HepG2 (cell line): ENCODE results near the gene SELPLG.

Experiments
- KDM4B ChIP-seq: sonication (generic); formaldehyde crosslinking; IDR thresholded peaks from 2 replicates; pipeline ENCODE4 v1.4.0; 2020; ENCODE audit warnings: missing genetic modification reagents
- TGIF2 ChIP-seq: IDR thresholded peaks from 2 replicates; pipeline ENCODE4 v1.6.1; 2016; ENCODE audit warnings: control low read depth, missing compliant biosample characterization

- TF ChIP-seq TGIF2 (CRISPR knock-in tag) (no peak), KDM4B (CRISPR knock-in tag) (no peak)
Observed at GRCh38 chr12:108589840-108590229, 43.9 kb downstream of the SELPLG start.
